AG09319 (cell line): ENCODE results near the gene EWSR1.

Experiments
- DNase-seq: peaks from one replicate; pipeline ENCODE4 v3.0.0-alpha.2; 2010; ENCODE audit warnings: low read depth; ENCODE audit errors: extremely low read depth
- CTCF ChIP-seq: IDR thresholded peaks from 2 replicates; pipeline ENCODE4 v1.5.1; 2011; ENCODE audit warnings: low read depth, mild to moderate bottlenecking, inconsistent platforms, low read length, moderate library complexity

The EWSR1 gene

GRCh38 chr22:29260031-29260560 is 8.0 kb upstream of the EWSR1 start:
- TF ChIP-seq CTCF = no peak
- DNase-seq = no peak

- no peak for TF ChIP-seq CTCF
- no peak for DNase-seq
Measured at GRCh38 chr22:29260601-29261315, 7.3 kb upstream of the EWSR1 start.

- TF ChIP-seq CTCF = no peak
Measured at GRCh38 chr22:29263791-29264276, 4.2 kb upstream of the EWSR1 start.

GRCh38 chr22:29265305-29265704 is 2.8 kb upstream of the EWSR1 start:
- DNase-seq = no peak
- no peak for TF ChIP-seq CTCF

More at GRCh38 chr22:29263791-29264276, 4.2 kb upstream of the EWSR1 start:
- DNase-seq = no peak

DNA sequence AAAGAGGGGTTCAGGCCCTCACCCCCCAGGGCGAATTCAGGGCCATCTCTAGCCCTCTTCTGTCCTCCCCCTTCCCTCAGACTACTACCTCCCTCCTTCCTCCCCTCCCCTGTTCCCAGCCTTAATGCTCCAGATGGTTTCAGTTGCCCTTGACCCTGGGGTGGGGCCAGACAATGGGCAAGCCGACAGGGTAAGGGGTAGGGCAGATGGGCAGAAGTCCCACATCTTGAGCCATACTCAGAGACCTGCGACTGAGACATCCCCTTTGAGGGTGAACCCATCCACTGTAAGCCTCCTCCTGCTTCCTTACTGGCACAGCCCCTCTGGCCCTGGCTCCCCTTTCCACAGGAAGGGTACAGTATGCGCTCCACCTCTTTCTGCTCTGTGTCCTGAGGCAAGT is 2.1 kb upstream of the EWSR1 start:
- TF ChIP-seq CTCF = no peak
- DNase-seq = no peak

- no peak for DNase-seq
- no peak for TF ChIP-seq CTCF
Measured at GRCh38 chr22:29266564-29267461, 1.3 kb upstream of the EWSR1 start.

DNA sequence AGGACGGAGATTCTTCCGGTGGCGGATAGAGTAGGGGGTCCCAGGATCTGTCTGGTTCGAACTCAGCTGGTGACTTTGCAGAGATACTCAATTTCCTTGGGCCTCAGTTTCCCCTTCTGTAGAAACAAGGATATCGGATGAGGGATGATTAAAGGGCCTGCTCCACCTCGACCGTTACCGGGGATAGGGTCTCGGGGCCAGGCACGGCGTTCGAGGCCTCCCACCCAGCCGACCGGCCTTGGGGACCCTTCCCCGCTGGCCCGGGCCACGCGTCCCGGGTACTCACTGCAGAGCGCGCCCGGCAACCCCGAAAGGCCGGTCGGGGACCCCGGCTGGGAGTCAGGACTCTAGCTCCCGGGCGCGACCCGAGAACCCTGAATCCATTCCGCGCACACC is 608 bp upstream of the EWSR1 start:
- DNase-seq = no peak
- TF ChIP-seq CTCF = no peak; the same call in 1 of the 2 replicates
